Inferior parietal cortex (tissue), 1 donor: Measurements from ENCODE around the gene PITX3.

Experiments
- DNase-seq: peaks from one replicate; pipeline ENCODE4 v3.0.0-alpha.2; 2016; ENCODE audit errors: extremely low spot score

The PITX3 gene

GRCh38 chr10:102241444-102242117 is at the start of gene PITX3:
Gene PITX3 (minus strand): TSS chr10:102241512. CDS start chr10:102232080, 9,432 bp downstream.
- DNase-seq = peak; percentile 44

DNA sequence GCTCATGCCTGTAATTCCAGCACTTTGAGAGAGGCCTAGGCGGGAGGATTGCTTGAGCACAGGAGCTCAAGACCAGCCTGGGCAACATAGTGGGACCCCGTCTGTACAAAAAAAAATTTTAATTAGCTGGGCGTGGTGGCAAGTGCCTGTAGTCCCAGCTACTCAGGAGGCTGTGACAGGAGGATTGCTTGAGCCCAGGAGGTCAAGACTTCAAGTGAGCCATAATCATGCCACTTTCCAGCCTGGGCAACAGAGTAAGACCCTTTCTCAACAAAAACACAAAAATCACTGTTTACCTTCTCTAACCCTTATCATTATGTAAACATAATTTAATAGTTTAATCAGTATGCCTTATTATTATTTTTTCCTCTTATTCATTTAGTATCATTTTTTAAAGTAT is 48.5 kb upstream of the PITX3 start:
- DNase-seq = no peak

- no peak for DNase-seq
Measured at GRCh38 chr10:102289356-102289755, 48.0 kb upstream of the PITX3 start.

- no peak for DNase-seq
Measured at GRCh38 chr10:102287991-102288390, 46.7 kb upstream of the PITX3 start.

DNA sequence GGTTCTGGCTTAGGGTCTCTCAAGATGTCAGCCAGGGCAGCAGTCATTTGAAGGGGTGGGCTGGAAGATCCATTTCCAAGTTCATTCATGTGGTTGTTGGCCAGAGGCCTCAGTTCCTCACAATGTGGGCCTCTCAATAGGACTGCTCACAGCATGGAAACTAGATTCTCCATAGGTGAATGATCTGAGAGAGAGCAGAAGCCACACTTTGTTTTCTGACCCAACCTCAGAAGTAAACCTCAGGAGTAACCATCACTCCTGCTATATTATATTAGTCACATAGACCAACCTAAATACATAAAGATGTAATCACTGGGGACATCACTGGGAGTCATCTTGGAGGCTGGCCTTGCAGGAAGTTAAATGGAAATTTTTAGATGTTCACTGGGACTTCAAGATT is 46.2 kb upstream of the PITX3 start:
- no peak for DNase-seq

DNA sequence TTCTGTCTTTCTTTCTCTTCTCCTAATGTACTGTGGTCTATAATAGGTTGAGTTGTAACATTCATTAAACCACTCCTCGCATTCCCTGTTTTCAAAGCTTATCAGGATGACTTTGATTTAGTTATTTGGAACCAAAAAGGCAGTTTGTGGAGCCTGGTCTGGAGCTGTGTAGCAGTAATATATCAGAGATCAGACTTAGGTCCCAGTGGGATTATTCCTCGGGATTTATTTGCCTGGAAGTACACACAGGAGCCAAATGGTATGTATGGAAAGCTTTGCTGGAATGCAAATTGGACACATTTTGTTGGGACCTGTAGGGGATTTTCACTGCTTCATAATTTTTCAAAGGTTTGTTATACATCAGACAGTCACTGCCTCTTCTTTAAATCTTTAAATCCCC is 44.9 kb upstream of the PITX3 start:
- no peak for DNase-seq

GRCh38 chr10:102285133-102285532 is 43.8 kb upstream of the PITX3 start:
- DNase-seq = no peak

GRCh38 chr10:102284531-102284930 is 43.2 kb upstream of the PITX3 start:
- DNase-seq = no peak

- no peak for DNase-seq
Measured at GRCh38 chr10:102283890-102284289, 42.6 kb upstream of the PITX3 start.

GRCh38 chr10:102283488-102283887 is 42.2 kb upstream of the PITX3 start:
- no peak for DNase-seq

- DNase-seq = no peak
Measured at GRCh38 chr10:102281102-102281487, 39.8 kb upstream of the PITX3 start.

DNA sequence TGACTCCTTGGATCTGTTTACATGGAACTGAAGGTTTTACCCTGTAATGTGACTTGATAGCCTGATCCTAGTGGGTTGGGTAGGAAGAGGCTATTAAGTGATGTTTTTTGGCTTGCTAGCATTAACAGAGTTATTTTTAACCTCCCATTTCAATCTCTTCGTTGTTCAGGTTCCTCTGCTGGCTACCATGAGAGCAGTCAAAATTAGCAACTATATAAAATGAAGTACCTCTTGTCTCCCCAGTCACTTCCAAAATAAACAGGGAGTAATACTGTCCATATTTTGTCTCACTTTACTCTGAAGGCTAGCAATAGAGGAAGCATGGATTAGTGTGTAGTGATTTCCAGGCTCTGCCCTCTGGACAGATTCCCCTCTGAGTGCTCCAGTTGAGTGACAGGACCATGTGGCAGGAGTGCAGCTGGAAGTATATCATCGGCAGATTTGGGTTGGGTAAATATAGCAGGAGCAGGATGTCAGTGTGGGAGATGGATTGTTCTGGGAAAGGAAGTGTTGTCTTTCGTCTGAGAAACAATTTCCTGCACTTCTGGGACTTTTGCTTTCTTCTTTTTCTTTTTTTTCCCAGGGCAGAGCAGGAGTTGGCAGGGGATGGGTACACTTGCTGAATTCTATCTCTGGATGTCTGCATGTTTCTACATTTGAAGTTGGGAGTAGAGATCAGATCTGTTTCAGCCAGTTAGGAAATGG is 39.2 kb upstream of the PITX3 start:
- peak; percentile 13 for DNase-seq

- DNase-seq = no peak
Measured at GRCh38 chr10:102279104-102279503, 37.8 kb upstream of the PITX3 start.

GRCh38 chr10:102275343-102275742 is 34.0 kb upstream of the PITX3 start:
- DNase-seq = no peak

DNA sequence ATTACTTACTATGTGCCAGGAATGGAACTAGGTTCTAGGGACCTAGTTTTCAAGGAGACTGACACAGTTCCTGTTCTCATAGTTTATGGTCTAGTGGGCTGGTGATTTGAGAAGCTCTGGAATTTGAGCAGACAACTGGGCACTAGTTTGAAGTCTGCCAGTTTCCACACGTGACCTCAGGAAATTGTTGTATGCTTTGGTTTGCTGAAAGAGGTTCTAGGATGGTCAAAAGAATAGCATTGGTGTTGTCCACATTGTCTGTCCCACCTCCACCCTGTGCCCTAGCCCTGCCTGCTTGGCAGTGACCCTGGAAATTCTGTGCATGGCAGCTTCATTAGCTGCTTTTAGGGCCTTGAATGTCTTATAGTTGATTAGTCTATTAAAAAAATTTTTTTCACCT is 32.8 kb upstream of the PITX3 start:
- DNase-seq = no peak

- no peak for DNase-seq
Measured at GRCh38 chr10:102269017-102269416, 27.7 kb upstream of the PITX3 start.

DNA sequence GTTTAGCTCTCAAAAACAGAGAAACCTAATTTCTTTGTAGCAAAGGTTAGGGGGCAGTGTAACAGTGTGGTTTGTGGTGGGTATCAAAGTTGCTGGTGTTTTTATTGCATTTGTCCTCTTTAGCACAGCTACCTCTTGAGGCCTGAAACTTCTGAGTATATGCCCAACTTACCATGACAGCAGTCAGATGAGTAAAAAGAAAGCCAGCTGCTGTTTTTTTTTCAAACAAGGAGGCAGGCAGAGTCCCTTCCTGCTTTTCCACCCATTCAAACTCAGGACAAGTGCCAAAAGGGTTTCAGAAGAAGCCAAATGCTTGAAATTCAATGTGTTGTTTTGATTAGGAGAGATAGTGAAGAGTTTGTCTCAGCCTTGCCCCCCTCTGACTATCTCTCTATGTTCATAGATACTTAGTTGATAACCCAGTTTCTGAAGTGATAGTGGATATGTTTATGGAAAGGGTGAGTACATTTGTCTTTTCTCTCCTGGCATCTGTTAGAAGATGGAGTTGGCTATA is 27.1 kb upstream of the PITX3 start:
- no peak for DNase-seq

DNA sequence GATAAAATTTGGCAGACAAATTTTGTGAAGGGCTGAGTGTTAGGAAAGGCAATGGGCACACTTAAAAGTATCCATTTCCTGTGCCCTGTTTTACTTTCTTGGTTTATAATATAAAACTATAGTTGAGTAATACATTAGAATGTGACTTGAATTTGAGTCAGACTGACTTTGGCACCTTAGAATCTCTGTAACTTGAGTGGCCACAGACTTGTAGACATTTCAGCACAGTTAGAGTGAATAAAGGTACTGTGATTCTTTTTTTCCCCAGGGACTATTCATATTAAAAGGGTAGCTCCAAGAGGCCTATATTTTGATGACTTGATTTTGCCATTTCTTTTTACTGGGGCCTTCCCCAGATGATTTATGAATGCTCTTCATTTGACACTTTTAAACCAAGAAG is 26.4 kb upstream of the PITX3 start:
- no peak for DNase-seq

DNA sequence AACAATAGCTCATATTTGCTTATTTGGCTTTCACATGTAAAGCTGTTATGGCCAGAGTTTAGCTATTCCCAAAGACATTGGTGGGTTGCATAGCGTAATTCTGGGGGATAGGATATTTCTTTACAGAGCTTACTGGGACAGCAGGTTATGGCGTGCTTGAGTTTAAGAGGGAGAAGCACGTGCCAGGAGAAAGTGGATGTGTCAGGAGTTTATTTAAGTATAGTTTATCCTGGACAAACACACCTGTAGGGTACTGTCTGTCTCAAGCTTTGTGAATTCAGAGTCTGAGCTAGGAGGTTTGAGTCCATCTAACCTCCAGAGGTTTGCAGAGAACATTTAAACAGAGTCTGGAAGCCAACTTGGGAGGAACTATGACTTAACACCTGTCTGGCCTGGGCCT is 25.4 kb upstream of the PITX3 start:
- no peak for DNase-seq

DNA sequence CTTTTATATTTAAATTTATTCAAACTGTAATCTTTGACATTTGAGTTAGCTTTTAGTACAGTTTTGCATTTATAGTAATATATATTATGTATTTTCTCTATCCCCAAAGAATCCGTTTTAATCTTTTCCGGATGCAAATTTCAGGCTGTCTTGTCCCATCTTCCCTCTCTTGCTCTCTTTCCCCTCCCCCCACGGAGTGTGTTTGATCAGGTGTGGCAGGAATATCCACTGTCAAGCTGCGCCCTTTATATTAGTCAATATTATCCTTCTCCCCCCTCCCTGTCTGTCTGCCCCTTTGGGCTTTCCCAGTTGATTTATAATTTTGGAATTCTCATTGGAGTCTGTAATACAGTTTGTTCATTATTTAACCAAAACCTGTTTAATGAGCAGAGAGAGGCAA is 23.1 kb upstream of the PITX3 start:
- no peak for DNase-seq

- DNase-seq = no peak
Measured at GRCh38 chr10:102262744-102263370, 21.5 kb upstream of the PITX3 start.

- no peak for DNase-seq
Measured at GRCh38 chr10:102261842-102262241, 20.5 kb upstream of the PITX3 start.

DNA sequence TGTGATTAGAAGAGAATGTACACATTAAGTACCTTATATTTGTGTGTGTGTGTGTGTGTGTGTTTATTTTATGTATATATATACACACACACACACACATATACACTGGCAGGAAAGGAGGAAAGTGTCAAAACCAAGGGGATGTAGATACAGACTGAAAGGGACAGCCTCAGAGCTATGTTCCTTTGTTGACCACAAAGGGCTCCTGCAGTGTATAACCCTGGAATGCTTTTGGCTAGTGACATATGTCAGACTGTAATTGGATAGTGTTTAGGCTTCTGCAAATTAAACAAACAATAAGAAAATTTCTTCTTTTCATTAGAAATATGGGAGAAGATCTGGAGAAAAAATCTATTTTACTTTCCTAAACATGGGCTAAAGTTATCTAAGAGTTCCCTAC is 19.9 kb upstream of the PITX3 start:
- no peak for DNase-seq
